Measurements from ENCODE around the gene LOXHD1.

The LOXHD1 gene

GRCh38 chr18:46481847-46482245, 175.2 kb downstream of the LOXHD1 start:
- TF ChIP-seq, protein P1, sequence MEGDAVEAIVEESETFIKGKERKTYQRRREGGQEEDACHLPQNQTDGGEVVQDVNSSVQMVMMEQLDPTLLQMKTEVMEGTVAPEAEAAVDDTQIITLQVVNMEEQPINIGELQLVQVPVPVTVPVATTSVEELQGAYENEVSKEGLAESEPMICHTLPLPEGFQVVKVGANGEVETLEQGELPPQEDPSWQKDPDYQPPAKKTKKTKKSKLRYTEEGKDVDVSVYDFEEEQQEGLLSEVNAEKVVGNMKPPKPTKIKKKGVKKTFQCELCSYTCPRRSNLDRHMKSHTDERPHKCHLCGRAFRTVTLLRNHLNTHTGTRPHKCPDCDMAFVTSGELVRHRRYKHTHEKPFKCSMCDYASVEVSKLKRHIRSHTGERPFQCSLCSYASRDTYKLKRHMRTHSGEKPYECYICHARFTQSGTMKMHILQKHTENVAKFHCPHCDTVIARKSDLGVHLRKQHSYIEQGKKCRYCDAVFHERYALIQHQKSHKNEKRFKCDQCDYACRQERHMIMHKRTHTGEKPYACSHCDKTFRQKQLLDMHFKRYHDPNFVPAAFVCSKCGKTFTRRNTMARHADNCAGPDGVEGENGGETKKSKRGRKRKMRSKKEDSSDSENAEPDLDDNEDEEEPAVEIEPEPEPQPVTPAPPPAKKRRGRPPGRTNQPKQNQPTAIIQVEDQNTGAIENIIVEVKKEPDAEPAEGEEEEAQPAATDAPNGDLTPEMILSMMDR (IDR thresholded peaks at IDR 0.05) = no peak
- TF ChIP-seq ZFX (IDR thresholded peaks at IDR 0.05; ENCODE audit: borderline replicate concordance) = no peak
- H3K27ac ChIP-seq = no peak overlapping the region

DNA sequence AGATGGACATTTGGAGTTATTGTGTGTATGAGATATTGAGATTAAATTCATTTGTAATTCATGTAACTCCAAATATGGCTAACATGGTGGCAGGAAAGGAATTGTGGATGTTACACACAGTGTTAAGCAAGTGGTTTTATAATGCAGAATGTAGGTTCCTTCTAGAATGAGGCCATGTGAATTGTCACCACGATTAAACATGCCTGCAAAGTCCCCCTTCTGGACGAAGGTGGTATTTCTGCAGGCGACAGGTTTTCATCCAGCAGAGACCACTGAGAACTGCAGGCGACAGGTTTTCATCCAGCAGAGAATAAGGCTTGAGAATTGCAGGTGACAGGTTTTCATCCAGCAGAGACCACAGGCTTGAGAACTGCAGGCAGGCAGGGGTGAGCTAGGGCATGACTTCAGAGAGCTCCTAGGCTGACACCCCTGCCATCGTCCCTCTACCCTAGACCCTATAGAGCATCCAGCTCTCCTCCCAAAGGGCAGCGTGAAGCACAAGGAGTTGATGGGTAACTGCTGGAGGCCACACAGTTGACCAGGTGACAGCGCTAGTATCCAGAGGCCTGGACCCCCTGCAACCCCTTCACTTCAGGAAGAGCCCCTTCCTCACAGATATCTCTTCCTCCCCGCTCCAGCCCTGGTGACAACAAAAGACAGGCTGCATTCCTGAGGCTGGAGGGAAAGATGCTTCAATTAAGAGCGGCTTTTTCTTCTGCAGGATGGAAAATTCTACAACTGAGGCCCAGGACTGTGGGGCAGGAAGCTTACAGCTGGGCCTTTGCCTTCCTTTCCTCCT, 175.8 kb downstream of the LOXHD1 start:
- no peak for TF ChIP-seq ZFX (IDR thresholded peaks at IDR 0.05; ENCODE audit: borderline replicate concordance)
- TF ChIP-seq, protein P1 (IDR thresholded peaks at IDR 0.05) = peak; percentile 74
- no peak overlapping the region for H3K27ac ChIP-seq

GRCh38 chr18:46480226-46480625, 176.8 kb downstream of the LOXHD1 start:
- no peak for TF ChIP-seq ZFX (IDR thresholded peaks at IDR 0.05; ENCODE audit: borderline replicate concordance)
- TF ChIP-seq, protein P1 (IDR thresholded peaks at IDR 0.05) = no peak
- H3K27ac ChIP-seq = no peak overlapping the region

DNA sequence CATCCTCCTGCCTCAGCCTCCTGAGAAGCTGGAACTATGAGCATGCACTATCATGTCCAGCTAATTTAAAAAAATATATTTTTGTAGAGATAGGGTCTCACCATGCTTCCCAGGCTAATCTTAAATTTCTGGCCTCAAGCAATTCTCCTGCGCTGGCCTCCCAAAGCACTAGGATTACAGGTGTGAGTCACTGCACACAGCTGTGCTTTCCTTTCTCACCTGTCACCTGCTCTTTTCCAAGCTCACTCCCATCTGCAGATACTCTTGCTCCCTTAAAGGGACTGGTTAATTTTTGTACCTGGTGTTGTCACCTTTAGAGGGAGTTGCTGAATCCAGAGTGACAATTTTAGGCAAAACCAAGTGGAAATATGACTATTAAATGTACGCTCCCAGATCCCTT, 178.2 kb downstream of the LOXHD1 start:
- H3K27ac ChIP-seq = no peak overlapping the region
- no peak for TF ChIP-seq ZFX (IDR thresholded peaks at IDR 0.05; ENCODE audit: borderline replicate concordance)
- TF ChIP-seq, protein P1 (IDR thresholded peaks at IDR 0.05) = no peak

DNA sequence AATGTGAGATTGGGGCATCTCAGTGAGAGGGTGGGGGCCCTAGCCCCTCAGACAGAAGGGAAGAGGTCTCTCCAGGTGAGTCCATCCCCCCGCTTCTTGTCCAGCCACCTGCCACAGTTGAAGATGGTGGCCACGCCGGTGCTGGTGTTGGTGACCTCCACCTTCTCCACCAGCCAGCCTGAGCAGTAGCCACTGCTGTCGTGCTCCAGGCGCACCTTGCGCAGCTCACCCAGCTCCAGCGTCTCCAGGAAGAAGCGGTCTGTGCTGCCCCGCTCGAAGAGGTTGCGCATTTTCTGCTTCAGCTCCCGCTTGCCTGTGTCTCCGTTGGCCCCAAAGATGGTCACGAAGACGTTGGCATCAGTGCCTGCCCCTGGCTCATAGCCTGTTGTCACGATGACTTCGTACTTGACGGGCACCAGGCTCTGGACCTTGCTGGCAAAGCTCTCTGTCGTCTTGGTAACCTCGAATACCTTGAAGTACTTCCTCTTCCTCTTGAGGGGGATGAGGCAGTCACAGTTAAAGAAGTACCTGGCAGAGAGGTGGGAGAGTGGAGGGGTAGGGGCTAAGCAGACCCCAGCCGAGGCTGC, 179.5 kb downstream of the LOXHD1 start:
- TF ChIP-seq, protein P1 (IDR thresholded peaks at IDR 0.05) = no peak
- TF ChIP-seq ZFX (IDR thresholded peaks at IDR 0.05; ENCODE audit: borderline replicate concordance) = no peak
- H3K27ac ChIP-seq = no peak overlapping the region

GRCh38 chr18:46475390-46475752, 181.6 kb downstream of the LOXHD1 start:
- TF ChIP-seq, protein P1 (IDR thresholded peaks at IDR 0.05) = no peak
- no peak for TF ChIP-seq ZFX (IDR thresholded peaks at IDR 0.05; ENCODE audit: borderline replicate concordance)
- no peak overlapping the region for H3K27ac ChIP-seq
